SH-SY5Y (cell line): Measurements from ENCODE around the gene RARG.

Source experiments
- GATA2 ChIP-seq: IDR thresholded peaks from 2 replicates; pipeline ENCODE4 v1.6.1; 2011; ENCODE audit warnings: mild to moderate bottlenecking, low read depth, low read length
- GATA3 ChIP-seq: IDR thresholded peaks from 2 replicates; pipeline ENCODE4 v1.6.1; 2011; ENCODE audit warnings: low read depth, mild to moderate bottlenecking, low read length, moderate library complexity

Gene RARG

DNA sequence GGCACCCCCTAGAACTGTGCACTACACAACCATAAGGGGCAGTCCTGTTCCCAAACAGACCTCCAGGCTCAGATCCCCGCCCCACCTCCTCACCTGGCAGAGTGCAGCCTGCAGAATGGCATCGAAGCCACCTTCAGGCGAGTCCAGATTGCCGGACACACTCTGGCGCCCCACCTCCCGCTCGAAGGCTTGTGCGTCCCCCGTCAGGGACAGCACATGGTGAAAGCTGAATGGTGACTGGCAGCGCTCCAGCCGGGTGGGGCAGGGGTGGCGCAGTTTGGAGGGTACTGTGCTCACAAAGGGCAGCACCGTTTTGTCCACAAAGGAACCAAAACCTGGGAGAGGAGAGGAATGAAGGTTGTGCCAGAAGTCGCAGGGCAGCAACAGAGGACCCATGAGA is 35.5 kb downstream of the RARG start:
- TF ChIP-seq GATA2: no peak
- TF ChIP-seq GATA3: no peak

DNA sequence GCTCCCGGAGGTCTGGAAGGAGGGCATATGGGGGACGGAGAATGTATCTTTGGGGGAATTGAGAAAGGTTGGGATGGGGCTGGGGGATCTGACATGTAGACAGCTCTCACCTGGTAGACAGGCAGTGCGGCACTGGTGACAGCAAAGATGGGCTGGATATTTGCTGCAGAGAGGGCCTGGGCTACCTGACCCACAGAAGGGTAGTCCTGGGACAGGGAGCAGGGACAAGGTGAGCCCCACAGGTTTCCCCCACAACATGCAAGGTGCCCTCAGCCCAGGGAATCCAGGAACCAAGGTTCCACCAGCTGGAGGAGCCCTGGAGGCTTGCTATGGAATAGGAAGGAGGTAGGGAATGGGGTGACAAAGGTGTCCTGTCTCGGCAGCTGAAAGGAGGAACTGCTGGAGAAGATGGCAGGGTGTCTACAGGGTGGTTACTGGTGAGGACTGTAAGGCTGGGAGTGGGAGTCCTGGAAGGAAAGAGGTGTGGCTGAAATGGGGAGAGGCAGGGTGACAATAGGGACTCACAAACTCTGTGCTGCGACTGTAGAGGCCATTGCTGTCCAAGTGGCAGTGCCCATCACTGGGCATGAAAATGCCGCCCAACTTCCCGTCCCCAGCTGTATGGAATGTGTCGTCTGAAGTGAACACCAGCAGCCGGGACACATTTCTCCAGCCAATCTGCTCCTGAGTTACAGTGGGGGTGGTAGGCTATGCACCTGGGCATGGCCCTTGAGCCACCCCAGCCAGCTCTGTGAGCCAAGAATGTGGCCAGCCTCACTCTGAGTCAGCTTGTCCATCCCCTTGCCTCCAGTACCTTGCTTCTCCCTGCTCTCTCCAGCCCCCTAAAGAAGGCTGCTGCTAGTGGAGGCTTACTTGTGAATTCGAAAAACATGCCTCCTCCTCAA is 36.2 kb downstream of the RARG start:
- TF ChIP-seq GATA3: no peak
- no peak for TF ChIP-seq GATA2

DNA sequence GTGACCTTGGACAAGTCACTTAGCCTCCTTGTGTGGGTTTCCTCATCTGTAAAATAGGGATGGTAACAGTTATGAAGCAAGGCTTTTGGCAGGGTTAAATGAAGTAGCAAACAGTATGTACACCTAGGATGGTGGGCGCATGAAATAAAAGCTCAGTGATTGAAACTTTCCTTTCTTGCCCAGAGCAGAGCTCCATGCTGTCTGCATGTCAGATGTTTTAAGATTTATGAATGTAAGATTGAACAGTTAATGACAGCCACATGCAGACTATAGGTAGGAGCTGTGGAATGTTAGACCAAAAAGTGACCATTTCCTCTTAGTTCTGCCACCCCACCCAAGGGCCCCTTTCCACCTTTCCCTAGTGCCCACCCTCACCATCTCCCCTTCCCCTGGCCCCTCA is 37.0 kb downstream of the RARG start:
- TF ChIP-seq GATA3: no peak
- no peak for TF ChIP-seq GATA2

DNA sequence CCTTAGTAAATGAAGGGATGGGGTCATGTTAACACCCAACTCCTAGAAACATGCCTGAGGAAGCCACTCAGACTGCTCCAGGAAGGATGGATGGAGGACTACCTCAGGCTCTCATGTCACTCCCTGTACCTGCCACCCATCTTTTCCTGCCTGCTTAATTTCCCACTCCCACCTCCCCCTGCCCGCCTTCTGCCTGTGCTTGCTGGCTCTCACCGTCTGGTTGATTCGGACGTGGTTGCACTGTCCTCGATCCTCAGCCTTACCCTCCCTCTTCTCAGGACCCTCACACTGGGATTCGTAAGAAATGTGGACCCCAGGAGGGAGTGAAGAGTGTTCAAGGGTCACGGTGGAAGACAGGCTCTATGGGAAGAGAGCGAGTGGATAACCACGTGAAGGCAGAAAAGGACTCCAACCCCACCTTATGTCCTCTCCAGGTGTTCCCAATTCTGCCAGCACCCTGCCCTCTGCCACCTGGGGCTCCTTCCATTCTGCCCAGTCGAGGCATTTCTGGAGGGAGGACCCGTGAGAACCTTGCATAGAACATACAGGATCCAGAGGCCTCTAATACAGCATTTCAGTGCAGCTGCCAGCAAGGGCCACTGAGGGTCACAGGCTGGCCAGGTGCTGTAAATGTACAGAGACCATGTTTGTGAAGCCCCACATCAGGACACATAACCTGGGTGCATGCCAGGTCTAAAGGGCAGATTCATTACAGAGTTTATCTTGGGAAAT is 37.9 kb downstream of the RARG start:
- no peak for TF ChIP-seq GATA3
- TF ChIP-seq GATA2: no peak

DNA sequence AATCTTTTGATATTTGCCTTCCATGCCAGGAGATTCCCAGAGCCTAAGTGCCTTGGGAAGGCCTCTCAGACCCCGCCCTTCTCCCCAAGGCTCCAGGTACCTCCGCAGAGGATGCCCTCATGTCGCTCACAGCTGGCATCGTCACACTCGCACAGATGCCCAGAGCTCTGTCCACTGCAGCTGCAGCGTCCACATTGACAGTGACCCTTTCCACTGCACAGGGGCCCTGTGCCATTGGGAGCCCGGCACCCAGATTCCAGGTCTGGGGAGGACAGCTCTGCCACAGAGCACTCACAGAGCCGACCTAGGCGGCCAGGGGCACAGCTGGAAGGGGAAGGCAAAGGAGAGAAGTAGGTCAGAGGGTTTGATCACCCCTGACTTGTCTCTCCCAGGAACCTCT is 39.0 kb downstream of the RARG start:
- TF ChIP-seq GATA3 (no peak), GATA2 (no peak)

DNA sequence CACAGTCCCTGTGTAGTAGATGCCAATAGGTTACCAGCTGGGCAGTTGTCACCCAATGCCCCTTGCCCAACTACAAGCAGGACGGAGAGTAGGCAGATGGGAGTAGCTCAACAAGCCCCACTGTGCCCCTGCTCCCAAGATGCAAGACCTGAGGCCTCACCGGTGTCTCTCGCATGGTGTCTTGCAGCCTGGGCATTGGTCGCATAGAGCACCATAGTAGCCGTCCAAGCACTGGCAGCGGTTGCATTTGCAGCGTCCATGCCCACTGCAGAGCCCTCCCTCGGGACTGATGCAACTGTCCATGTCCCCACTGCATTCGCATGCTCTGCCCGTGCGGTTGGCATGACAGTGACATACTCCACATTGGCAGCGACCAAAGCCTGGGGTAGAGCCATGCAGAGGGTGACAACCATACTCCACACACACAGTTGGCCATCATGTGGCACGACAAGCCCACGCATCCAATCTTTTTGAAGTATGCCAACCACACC is 39.4 kb downstream of the RARG start:
- TF ChIP-seq GATA3: no peak
- no peak for TF ChIP-seq GATA2

DNA sequence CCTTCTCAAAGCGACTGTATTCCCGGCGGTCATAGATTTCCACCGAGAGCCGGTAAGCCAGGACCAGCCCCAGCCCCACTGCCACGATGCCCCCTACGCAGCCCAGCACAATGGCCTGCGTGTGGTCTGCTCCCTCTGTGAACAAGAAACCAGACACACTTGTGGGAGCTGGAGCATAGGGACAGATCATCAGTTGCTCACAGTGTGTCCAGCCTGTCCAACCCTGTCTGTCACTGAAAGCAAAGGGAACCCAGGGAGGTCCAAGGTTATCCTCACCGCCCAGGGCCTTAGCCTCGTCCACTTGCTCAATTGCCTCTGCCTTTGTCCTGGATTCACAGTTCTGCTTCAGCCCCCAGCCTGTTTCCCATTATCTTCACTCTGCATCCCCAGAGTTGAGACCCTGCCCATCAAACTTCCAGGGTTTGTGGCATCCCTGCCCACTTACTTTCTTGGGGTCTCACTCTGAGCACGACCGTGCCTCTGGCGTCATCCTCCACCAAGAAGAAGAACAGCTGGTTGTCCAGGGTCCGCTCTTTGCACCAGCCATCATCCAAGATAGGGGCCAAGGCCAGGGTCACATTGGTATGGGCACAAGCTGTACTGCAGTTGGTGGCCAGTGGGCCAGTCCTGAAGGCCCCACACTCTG is 40.0 kb downstream of the RARG start:
- no peak for TF ChIP-seq GATA2
- TF ChIP-seq GATA3: no peak

DNA sequence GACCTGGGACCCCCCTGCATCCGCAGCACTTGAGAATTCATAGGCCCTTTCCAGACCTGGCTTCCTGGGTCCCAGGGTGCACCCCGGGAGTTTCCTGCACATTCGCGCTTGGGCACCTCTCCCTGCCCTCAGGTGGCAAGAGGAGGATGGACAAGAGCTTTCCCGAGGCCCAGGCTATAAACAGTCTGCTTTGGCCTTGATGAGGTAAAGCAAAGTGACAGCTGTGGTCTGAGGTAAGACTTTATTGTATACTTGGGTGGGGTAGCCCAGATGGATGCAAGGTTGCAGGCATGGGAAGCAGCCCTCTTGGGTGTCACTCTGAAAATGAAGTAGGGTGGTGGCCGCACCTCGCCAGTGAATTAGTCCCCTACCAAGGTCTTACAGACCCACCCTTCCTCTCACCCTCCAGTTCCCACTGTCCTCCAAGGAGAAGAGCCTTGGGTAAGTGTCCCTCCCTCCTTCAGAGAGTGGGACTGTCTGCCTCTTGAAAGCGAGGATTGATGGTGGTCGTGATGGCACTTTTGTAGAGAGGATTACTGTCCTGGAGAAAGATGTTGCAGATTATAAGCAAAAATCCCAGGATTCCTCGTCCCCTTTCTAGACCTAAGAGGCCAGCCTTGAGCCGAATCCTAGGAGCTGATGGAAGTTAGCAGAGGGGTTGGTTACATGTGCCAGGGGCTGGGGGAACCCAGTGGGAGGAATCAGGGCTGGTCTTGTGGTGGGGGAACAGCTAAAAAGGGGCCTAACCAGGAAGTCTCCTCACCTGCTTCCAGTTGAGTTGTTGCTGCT is 40.7 kb downstream of the RARG start:
- TF ChIP-seq GATA3 (no peak), GATA2 (no peak)

DNA sequence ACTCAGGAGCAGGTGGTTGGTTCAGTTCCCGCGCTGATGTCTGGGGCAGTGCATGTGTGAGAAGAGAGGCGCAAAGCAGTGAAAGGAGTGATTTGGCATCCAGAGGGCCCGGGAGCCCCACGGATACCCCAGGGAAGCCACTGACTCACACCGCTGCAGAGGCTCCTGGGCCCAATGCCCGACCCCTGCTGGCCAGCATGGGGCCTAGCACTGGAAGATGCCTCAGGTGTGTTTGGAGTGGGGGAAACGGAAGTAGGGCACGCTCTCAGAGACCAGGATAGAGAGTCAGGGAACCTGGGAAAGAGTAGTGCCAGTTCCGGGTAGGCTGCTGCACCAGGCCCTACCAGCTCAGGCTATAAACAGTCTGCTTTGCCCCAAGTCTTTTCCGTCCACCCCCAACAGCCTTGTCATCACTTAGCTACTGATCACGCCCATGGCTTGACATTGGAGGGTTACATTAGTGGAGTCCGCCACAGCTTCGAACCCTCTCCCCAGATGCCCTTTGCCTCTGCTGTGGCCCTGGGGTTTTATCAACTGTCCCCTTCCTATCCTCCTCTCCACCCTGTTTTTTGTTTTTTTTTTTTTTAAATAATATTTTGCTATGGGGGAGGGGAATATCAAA is 41.8 kb downstream of the RARG start:
- TF ChIP-seq GATA3 (no peak), GATA2 (no peak)

DNA sequence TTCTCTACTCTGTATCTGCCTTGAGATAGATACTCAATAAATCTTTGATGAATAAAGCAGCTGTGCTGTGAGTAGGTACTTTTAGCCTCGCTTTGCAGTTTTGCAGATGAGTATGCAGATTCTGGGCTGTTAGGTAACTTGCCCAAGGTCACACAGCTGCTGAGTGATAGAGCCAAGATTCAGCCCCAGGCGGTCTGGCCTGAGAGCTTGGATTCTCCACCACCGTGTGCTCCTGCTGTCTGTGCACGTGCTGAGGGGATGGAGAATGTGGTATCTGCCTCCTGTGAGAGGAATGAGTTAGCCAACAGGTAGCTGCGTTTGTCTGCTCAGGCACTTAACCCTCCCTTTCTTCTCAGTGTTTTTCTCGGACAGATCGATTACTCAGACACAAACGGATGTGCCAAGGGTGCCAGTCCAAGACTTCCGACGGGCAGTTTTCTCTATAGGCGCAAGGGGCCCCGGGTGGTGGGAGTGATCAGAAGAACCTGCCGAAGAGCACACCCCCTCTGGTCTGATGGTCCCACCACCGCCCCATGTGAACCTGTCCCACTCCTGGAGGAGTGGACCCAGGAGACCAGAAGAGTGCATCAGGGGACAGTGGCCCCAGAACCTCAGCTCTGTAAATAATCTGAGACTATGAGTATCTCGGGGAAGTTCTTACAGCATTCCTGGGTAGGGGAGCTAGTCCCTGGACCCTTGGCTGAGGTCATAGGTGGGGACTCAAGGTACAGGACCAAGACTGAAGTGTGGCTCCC is 44.7 kb downstream of the RARG start:
- TF ChIP-seq GATA2: no peak
- TF ChIP-seq GATA3: no peak

DNA sequence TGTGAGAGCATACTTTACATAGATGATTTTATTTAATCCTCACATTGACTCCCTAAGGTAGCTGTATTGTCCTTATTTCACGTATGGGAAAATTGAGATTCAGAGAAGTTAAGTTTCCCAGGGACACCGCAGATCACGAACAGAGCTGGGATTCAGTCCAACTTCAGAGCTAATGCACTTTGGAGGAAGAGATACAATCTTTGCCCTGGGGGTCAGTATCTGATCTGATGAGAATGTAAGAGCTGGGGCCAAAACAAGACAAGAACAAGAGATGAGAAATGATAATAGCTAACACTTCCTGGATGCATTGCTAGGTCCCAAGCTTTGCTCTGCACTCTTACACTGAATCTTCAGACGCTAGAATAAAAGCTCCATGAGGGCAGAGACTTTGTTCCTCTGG is 45.3 kb downstream of the RARG start:
- TF ChIP-seq GATA3 (peak; percentile 91), GATA2 (peak; percentile 97)

DNA sequence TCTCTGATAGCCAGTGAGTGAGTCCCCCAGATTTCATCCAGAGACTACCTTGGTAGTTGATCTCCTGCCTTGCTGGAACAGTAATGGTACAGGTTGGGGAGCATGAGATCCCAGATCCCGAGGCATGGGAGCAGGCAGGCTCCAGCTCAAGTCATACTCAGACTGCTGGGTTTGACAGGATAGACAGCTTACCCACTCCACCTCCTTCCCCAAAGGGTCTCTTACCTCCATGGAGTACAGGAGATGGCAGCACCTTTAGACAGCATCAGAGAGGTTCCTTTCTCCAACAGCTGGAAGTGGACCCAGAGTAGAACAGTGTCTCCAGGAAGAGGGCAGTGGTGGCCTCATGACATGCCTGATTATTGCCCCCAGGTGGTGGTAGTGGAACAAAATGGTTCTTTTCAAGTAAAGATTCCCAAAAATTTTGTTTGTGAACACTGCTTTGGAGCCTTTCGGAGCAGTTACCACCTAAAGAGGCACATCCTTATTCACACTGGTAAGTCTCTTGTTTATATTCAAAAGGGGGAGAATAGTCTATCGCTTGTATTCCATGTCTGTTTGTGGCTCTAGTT is 46.3 kb downstream of the RARG start:
- TF ChIP-seq GATA3 (no peak), GATA2 (no peak)
